ENCODE measurements around the gene BMP5.
"Not testable (repeated sequence)": the region's sequence is repeated elsewhere in the genome, so short reads cannot be mapped to it uniquely, and the experiment has no call there.

The BMP5 gene

GRCh38 chr6:55917751-55918415 lies 42.5 kb upstream of the BMP5 start:
- no peak for TF ChIP-seq CTCF (IDR thresholded peaks at IDR 0.05; ENCODE audit: low read depth, low read length)
- TF ChIP-seq EZH2phosphoT487 (IDR thresholded peaks at IDR 0.05; ENCODE audit: low read depth): no peak
- Histone ChIP-seq H3K79me2 (ENCODE audit: low read length) (no peaks in the 10 kb centered on the region), H4K20me1 (ENCODE audit: insufficient read depth, low read length) (no peaks in the 10 kb centered on the region), H2AFZ (ENCODE audit: low read depth, low read length) (no peak overlapping the region), H3K27me3 (ENCODE audit: low read depth, low read length) (no peaks in the 10 kb centered on the region), H3K9me3 (ENCODE audit: insufficient read depth, low read length) (no peaks in the 10 kb centered on the region), H3K9ac (ENCODE audit: low read length) (no peak overlapping the region), H3K36me3 (replicated peaks; ENCODE audit: low read depth, low read length) (no peaks in the 10 kb centered on the region), H3K4me1 (ENCODE audit: low read length) (no peaks in the 10 kb centered on the region), H3K4me2 (ENCODE audit: low read length) (no peak overlapping the region), H3K27ac (ENCODE audit: low read length) (no peak overlapping the region), H3K4me3 (ENCODE audit: low read length) (no peak overlapping the region)

DNA sequence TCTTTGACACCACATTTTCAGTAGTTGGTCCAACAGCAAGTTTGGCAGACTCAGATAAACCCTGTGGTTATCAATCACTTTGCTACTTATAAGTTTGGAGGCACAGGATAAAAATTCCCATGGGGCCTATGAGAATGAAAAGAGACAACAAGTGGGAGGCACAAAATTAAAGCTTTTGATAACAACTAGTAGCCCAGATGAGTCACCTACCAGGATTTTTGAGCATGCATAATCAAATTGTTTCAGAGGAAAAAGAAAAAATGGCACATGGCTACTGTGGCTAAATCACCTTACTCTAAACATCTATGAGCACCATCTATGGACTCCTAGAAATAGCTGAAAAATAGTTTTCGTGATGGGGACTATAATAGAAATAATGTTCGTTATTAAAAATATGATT lies 40.8 kb upstream of the BMP5 start:
- H3K4me2 ChIP-seq (ENCODE audit: low read length): no peak overlapping the region

GRCh38 chr6:55913228-55914195 lies 38.1 kb upstream of the BMP5 start:
- H3K9me3 ChIP-seq (ENCODE audit: insufficient read depth, low read length): no peaks in the 10 kb centered on the region
- TF ChIP-seq EZH2phosphoT487 (IDR thresholded peaks at IDR 0.05; ENCODE audit: low read depth) (no peak), CTCF (IDR thresholded peaks at IDR 0.05; ENCODE audit: low read depth, low read length) (no peak)
- H3K4me2 ChIP-seq (ENCODE audit: low read length): no peak overlapping the region
- 0 out of 2 replicates have a peak overlapping the region, but pooled peaks have one; percentile 9 for H2AFZ ChIP-seq (ENCODE audit: low read depth, low read length)
- H3K4me3 ChIP-seq (ENCODE audit: low read length): no peak overlapping the region
- no peaks in the 10 kb centered on the region for H3K27me3 ChIP-seq (ENCODE audit: low read depth, low read length)
- no peaks in the 10 kb centered on the region for H3K79me2 ChIP-seq (ENCODE audit: low read length)
- no peak overlapping the region for H3K27ac ChIP-seq (ENCODE audit: low read length)
- no peaks in the 10 kb centered on the region for H3K36me3 ChIP-seq (replicated peaks; ENCODE audit: low read depth, low read length)
- H4K20me1 ChIP-seq (ENCODE audit: insufficient read depth, low read length): no peaks in the 10 kb centered on the region
- H3K4me1 ChIP-seq (ENCODE audit: low read length): no peaks in the 10 kb centered on the region
- no peak overlapping the region for H3K9ac ChIP-seq (ENCODE audit: low read length)

More for the DNA sequence above, 40.8 kb upstream of the BMP5 start:
- TF ChIP-seq CTCF (IDR thresholded peaks at IDR 0.05; ENCODE audit: low read depth, low read length): no peak
- TF ChIP-seq EZH2phosphoT487 (IDR thresholded peaks at IDR 0.05; ENCODE audit: low read depth): no peak
- Histone ChIP-seq H3K27me3 (ENCODE audit: low read depth, low read length) (no peaks in the 10 kb centered on the region), H3K4me3 (ENCODE audit: low read length) (no peak overlapping the region), H3K9ac (ENCODE audit: low read length) (no peak overlapping the region), H3K4me1 (ENCODE audit: low read length) (no peaks in the 10 kb centered on the region), H3K36me3 (replicated peaks; ENCODE audit: low read depth, low read length) (no peaks in the 10 kb centered on the region), H4K20me1 (ENCODE audit: insufficient read depth, low read length) (no peaks in the 10 kb centered on the region), H3K9me3 (ENCODE audit: insufficient read depth, low read length) (no peaks in the 10 kb centered on the region), H3K27ac (ENCODE audit: low read length) (no peak overlapping the region), H2AFZ (ENCODE audit: low read depth, low read length) (no peak overlapping the region), H3K79me2 (ENCODE audit: low read length) (no peaks in the 10 kb centered on the region)

DNA sequence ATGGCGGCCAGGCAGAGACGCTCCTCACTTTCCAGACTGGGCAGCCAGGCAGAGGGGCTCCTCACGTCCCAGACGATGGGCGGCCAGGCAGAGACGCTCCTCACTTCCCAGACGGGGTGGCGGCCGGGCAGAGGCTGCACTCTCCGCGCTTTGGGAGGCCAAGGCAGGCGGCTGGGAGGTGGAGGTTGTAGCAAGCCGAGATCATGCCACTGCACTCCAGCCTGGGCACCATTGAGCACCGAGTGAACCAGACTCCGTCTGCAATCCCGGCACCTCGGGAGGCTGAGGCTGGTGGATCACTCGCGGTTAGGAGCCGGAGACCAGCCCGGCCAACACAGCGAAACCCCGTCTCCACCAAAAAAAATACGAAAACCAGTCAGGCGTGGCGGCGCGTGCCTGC lies 35.1 kb upstream of the BMP5 start:
- H4K20me1 ChIP-seq (ENCODE audit: insufficient read depth, low read length); H3K36me3 ChIP-seq (replicated peaks; ENCODE audit: low read depth, low read length); H3K27ac ChIP-seq (ENCODE audit: low read length); H3K27me3 ChIP-seq (ENCODE audit: low read depth, low read length); H3K9me3 ChIP-seq (ENCODE audit: insufficient read depth, low read length); H3K79me2 ChIP-seq (ENCODE audit: low read length); H3K4me3 ChIP-seq (ENCODE audit: low read length); H2AFZ ChIP-seq (ENCODE audit: low read depth, low read length); H3K4me2 ChIP-seq (ENCODE audit: low read length); H3K9ac ChIP-seq (ENCODE audit: low read length); H3K4me1 ChIP-seq (ENCODE audit: low read length): not testable (repeated sequence)

GRCh38 chr6:55909911-55910310 lies 34.5 kb upstream of the BMP5 start:
- H4K20me1 ChIP-seq (ENCODE audit: insufficient read depth, low read length); H3K27ac ChIP-seq (ENCODE audit: low read length); H3K4me1 ChIP-seq (ENCODE audit: low read length); H3K36me3 ChIP-seq (replicated peaks; ENCODE audit: low read depth, low read length); H3K27me3 ChIP-seq (ENCODE audit: low read depth, low read length); H3K79me2 ChIP-seq (ENCODE audit: low read length); H3K4me3 ChIP-seq (ENCODE audit: low read length); H3K9ac ChIP-seq (ENCODE audit: low read length); H3K4me2 ChIP-seq (ENCODE audit: low read length); H2AFZ ChIP-seq (ENCODE audit: low read depth, low read length); H3K9me3 ChIP-seq (ENCODE audit: insufficient read depth, low read length): not testable (repeated sequence)
